LNCAP (cell line): Measurements from ENCODE around the gene ZNF614.

Experiments
- CTCF ChIP-seq: fragments of 450-650 bp; IDR thresholded peaks from 2 replicates; pipeline ENCODE4 v1.5.1; 2017; ENCODE audit warnings: mild to moderate bottlenecking

ZNF614 gene

DNA sequence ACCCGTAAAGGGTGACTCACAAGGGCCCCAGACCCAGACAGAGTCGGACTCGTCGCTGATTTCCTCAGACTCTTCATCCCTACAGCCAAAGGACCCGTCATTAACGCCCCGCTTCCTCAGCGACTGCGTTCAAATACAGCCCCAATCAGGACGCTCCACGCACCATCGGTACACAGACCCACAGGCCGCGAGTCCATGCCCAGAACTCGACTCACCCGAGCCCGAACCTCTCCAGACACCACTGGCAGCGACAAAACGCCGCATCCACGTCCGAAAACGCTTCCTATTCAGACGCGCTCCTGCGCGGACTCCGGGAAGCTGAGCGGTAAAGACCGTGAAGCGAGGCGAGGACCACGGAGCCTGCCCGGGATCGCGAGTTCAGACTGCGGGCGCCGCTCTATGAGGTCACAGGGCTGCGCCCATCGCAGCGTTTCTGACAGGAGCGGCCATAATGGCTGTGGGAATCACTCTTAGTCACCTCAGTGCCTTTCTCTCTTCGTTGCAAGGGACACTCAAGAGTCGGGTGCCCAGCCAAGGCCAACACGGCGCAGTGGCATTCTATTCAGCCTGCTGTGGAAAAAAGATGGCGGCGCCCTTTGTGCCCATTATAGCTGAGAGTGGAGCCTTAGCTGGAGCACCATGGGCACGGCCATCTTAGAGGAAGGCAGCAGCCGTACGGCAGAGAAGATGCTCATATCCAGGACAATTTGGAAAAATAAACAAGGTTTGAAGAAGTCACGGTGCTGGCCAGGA lies at the start of gene ZNF614:
TSS of gene ZNF614 (minus strand) at position 353 of the 753 bp plus-strand sequence. CDS start 2,634 bp downstream, outside the sequence.
- TF ChIP-seq CTCF, result no peak

DNA sequence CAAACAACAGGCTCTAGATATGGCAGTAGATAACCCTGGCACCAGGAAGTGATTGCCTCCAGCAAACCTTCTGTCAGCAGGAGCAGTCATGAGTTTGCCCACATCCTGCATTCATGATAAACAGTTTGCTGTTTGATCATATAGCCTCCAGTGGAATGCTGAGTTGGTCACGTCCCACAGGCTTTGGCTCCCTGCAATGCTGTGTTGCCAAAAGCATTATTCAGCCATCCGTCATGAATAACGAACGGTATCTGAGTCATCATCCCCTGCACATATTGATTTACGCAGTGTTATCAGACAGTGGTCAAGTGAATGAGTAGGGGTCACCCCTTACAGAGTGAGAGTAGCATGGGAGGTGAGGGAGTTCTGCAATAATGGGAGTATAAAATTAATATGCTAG lies 42.3 kb upstream of the ZNF614 start:
- no peak for TF ChIP-seq CTCF

DNA sequence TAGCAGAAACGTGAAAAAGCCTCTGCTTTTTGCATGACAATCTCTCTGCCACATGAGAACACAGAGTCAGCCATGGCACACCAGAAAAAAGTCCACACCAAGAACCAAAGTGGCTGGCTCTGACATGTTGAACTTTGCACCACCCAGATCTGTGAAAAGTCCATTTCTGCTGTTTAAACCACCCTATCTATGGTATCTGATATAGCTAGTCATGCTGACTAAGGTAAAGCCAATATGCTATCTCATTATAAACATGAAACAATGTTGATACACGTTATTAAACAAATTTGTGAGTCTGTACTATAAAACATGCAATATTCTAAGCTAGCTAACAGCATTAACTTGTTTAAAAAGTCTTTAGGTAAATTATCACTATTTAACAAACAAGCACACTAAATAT lies 41.5 kb upstream of the ZNF614 start:
- no peak for TF ChIP-seq CTCF

- TF ChIP-seq CTCF, result no peak
Observed at GRCh38 chr19:52066258-52066863, 38.2 kb upstream of the ZNF614 start.

GRCh38 chr19:52065399-52065798 lies 37.2 kb upstream of the ZNF614 start:
- no peak for TF ChIP-seq CTCF

- TF ChIP-seq CTCF, result no peak
Observed at GRCh38 chr19:52048555-52049501, 20.6 kb upstream of the ZNF614 start, which contains the start of gene ZNF432. ZNF432 (minus strand) TSS chr19:52048838; CDS start chr19:52046868, 1,970 bp downstream.

DNA sequence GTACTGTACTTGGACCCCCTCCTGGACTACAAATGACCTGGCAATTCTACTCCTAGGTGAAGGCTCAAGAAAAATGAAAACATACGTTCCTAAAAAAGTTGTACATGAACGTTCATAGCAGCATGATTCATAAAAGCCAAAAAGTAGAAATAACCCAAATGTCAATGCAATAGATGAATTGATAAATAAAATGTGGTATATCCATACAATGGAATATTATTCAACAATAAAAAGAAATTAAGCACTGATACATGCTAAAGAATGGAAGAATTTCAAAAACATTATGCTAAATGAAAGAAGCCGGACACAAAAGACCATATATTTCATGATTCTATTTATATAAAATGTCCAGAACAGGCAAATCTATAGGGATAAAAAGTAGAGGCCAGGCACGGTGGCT lies 11.0 kb upstream of the ZNF614 start:
- no peak for TF ChIP-seq CTCF
